ENCODE measurements around the gene WDR33. TPM values are rescaled to one million over a fixed set of nuclear protein-coding genes. Genes with fewer than 3 reads are reported as not detected.

Gene WDR33
- total and polyA plus RNA-seq, 2 donors from 2014 or later, result 19.8 to 60.2 TPM

GRCh38 chr2:127721978-127722355 is 89.0 kb downstream of the WDR33 start:
- peaks cover 0 to 31% (median 8%) of the 10 kb centered on the region in 3 donors for H3K36me3 ChIP-seq (ENCODE audit: control insufficient read depth in 2 of 3, insufficient read depth in 3 of 3, low read length in 3 of 3)
- no peak for FAIRE-seq
- intact Hi-C loops (cut with DNase I), result no loop called here

GRCh38 chr2:127721311-127721977 is 89.5 kb downstream of the WDR33 start:
- intact Hi-C loops (cut with DNase I), result no loop called here
- no peaks in the 10 kb centered on the region for H3K27me3 ChIP-seq (ENCODE audit: control insufficient read depth, insufficient read depth, low read length)

More at GRCh38 chr2:127721978-127722355, 89.0 kb downstream of the WDR33 start:
- TF ChIP-seq CTCF (IDR thresholded peaks at IDR 0.05; ENCODE audit: borderline replicate concordance, extremely low read depth, insufficient read depth), result no peak
- no peaks in the 10 kb centered on the region for H3K27me3 ChIP-seq (ENCODE audit: control insufficient read depth, insufficient read depth, low read length)
- no peaks in the 10 kb centered on the region for H3K4me1 ChIP-seq (ENCODE audit: control insufficient read depth in 2 of 3, insufficient read depth in 2 of 3, low read depth in 1 of 3, low read length in 3 of 3)
- no peak overlapping the region for H3K4me3 ChIP-seq (ENCODE audit: low read length in 3 of 3)
- H3K9ac ChIP-seq (ENCODE audit: low read length in 3 of 3), result no peak overlapping the region
- DNase-seq, result no peak
- H3K27ac ChIP-seq (ENCODE audit: low read depth in 2 of 2, low read length in 2 of 2), result no peak overlapping the region
- H3K9me3 ChIP-seq (ENCODE audit: control insufficient read depth in 2 of 3, insufficient read depth in 1 of 3, low read length in 3 of 3), result no peaks in the 10 kb centered on the region

GRCh38 chr2:127719301-127720218 is 91.4 kb downstream of the WDR33 start:
- intact Hi-C loops (cut with DNase I), result no loop called here

More at GRCh38 chr2:127721311-127721977, 89.5 kb downstream of the WDR33 start:
- Histone ChIP-seq H3K4me1 (ENCODE audit: control insufficient read depth in 2 of 3, insufficient read depth in 2 of 3, low read depth in 1 of 3, low read length in 3 of 3) (no peaks in the 10 kb centered on the region), H3K27ac (ENCODE audit: low read depth in 2 of 2, low read length in 2 of 2) (no peak overlapping the region), H3K4me3 (ENCODE audit: low read length in 3 of 3) (no peak overlapping the region), H3K9me3 (ENCODE audit: control insufficient read depth in 2 of 3, insufficient read depth in 1 of 3, low read length in 3 of 3) (no peaks in the 10 kb centered on the region), H3K9ac (ENCODE audit: low read length in 3 of 3) (no peak overlapping the region), H3K36me3 (ENCODE audit: control insufficient read depth in 2 of 3, insufficient read depth in 3 of 3, low read length in 3 of 3) (peaks cover 0 to 31% (median 11%) of the 10 kb centered on the region in 3 donors)
- FAIRE-seq, result no peak
- no peak for TF ChIP-seq CTCF (IDR thresholded peaks at IDR 0.05; ENCODE audit: borderline replicate concordance, extremely low read depth, insufficient read depth)
- no peak for DNase-seq

More at GRCh38 chr2:127719301-127720218, 91.4 kb downstream of the WDR33 start:
- no peak for FAIRE-seq
- DNase-seq, result peak in 1 of 5 donors; percentile 66
- no peaks in the 10 kb centered on the region for H3K4me1 ChIP-seq (ENCODE audit: control insufficient read depth in 2 of 3, insufficient read depth in 2 of 3, low read depth in 1 of 3, low read length in 3 of 3)
- no peaks in the 10 kb centered on the region for H3K27me3 ChIP-seq (ENCODE audit: control insufficient read depth, insufficient read depth, low read length)
- peaks cover 0 to 31% (median 12%) of the 10 kb centered on the region in 3 donors for H3K36me3 ChIP-seq (ENCODE audit: control insufficient read depth in 2 of 3, insufficient read depth in 3 of 3, low read length in 3 of 3)
- H3K9ac ChIP-seq (ENCODE audit: low read length in 3 of 3), result no peak overlapping the region
- no peak overlapping the region for H3K4me3 ChIP-seq (ENCODE audit: low read length in 3 of 3)
- TF ChIP-seq CTCF (IDR thresholded peaks at IDR 0.05; ENCODE audit: borderline replicate concordance, extremely low read depth, insufficient read depth), result no peak
- H3K27ac ChIP-seq (ENCODE audit: low read depth in 2 of 2, low read length in 2 of 2), result no peak overlapping the region
- no peaks in the 10 kb centered on the region for H3K9me3 ChIP-seq (ENCODE audit: control insufficient read depth in 2 of 3, insufficient read depth in 1 of 3, low read length in 3 of 3)
